Measurements from ENCODE around the gene COX6B2.

DNA sequence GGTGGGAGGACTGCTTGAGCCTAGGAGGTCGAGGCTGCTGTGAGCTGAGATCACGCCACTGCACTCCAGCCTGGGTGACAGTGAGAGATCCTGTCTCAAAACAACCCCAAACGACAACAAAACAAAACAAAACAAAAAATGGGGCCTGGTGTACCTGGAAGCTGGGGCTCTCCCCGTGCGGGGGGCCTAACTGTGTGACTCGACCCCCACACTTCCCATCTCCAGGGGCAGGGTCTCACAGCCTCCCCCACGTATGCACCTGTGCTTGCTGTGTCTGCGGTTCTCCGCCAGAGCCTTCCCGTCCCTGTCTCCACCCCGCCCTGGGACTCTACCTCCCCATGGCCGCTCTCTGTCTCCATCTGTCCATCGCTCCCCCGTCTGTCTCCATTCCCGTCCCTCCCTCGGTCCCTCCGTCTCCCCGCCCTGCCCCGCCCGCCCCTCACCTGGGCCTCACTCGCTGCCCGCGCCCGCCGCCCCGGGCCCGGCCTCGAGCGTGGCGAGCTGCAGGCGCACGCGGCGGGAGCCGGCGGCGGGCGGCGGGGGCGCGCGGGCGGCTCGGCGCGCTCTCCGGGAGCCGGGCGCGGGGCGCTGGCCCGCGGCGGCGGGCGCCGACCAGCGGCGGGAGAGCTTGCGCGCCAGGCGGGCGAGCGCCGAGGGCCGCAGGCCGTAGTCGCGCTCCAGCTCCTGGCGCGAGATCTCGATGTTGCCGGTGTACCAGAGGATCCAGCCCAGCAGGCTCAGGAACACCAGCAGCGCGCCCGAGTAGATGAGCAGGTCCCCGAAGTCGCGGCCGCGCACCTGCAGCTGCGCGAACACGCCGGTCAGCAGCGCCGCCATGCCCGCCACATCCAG is 29.0 kb upstream of the COX6B2 start:
- TF ChIP-seq, protein P1, sequence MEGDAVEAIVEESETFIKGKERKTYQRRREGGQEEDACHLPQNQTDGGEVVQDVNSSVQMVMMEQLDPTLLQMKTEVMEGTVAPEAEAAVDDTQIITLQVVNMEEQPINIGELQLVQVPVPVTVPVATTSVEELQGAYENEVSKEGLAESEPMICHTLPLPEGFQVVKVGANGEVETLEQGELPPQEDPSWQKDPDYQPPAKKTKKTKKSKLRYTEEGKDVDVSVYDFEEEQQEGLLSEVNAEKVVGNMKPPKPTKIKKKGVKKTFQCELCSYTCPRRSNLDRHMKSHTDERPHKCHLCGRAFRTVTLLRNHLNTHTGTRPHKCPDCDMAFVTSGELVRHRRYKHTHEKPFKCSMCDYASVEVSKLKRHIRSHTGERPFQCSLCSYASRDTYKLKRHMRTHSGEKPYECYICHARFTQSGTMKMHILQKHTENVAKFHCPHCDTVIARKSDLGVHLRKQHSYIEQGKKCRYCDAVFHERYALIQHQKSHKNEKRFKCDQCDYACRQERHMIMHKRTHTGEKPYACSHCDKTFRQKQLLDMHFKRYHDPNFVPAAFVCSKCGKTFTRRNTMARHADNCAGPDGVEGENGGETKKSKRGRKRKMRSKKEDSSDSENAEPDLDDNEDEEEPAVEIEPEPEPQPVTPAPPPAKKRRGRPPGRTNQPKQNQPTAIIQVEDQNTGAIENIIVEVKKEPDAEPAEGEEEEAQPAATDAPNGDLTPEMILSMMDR (conservative IDR thresholded peaks at IDR 0.05), result no peak
- TF ChIP-seq EZH2 (IDR thresholded peaks at IDR 0.05; ENCODE audit: low read depth), result no peak

Data from PC-9 (cell line).